Fibroblast of lung (primary cell): Measurements from ENCODE around the gene PRSS16. TPM values are rescaled to one million over a fixed set of nuclear protein-coding genes. Genes with fewer than 3 reads are reported as not detected.

Experiments used
- DNase-seq, 2 donors: peaks; one replicate each; pipeline versions ENCODE4 v3.0.0 to v3.0.0-alpha.2; 2010; ENCODE audit warnings: low read depth in 2 of 2
- H2AFZ ChIP-seq: 2 replicates; pipeline ENCODE4 v1.5.1; 2012; ENCODE audit warnings: low read length, control low read depth, inconsistent platforms
- H3K27ac ChIP-seq: 2 replicates; pipeline ENCODE4 v1.5.1; 2011; ENCODE audit warnings: low read length, control low read depth; ENCODE audit not compliant: insufficient read depth
- H3K27me3 ChIP-seq: 2 replicates; pipeline ENCODE4 v1.5.1; 2011; ENCODE audit warnings: mild to moderate bottlenecking, low read length; ENCODE audit not compliant: control insufficient read depth, insufficient read depth
- H3K36me3 ChIP-seq: 2 replicates; pipeline ENCODE4 v1.5.1; 2011; ENCODE audit warnings: low read length; ENCODE audit not compliant: control insufficient read depth, insufficient read depth
- H3K4me1 ChIP-seq: 2 replicates; pipeline ENCODE4 v1.5.1; 2011; ENCODE audit warnings: low read length; ENCODE audit not compliant: control insufficient read depth, insufficient read depth; ENCODE audit errors: extremely low read depth
- H3K4me2 ChIP-seq: 2 replicates; pipeline ENCODE4 v1.5.1; 2011; ENCODE audit warnings: low read length, control low read depth; ENCODE audit not compliant: insufficient read depth; ENCODE audit errors: extremely low read depth
- H3K4me3 ChIP-seq, 4 experiments: fragments of 200-600 bp in 1 of 4; sonication (generic) in 1 of 4; replicated peaks in 1 of 4; 2 replicates each; pipeline ENCODE4 v1.5.1; 2011 to 2016; ENCODE audit warnings: low read length in 4 of 4, low read depth in 3 of 4, mild to moderate bottlenecking in 3 of 4, control low read depth in 2 of 4, inconsistent platforms in 1 of 4, mixed read lengths in 1 of 4; ENCODE audit not compliant: insufficient read depth in 1 of 4; ENCODE audit errors: control extremely low read depth in 1 of 4
- H3K79me2 ChIP-seq: 2 replicates; pipeline ENCODE4 v1.5.1; 2012; ENCODE audit warnings: mild to moderate bottlenecking, low read length, inconsistent platforms; ENCODE audit not compliant: control insufficient read depth, insufficient read depth
- H3K9ac ChIP-seq: 2 replicates; pipeline ENCODE4 v1.5.1; 2011; ENCODE audit warnings: mild to moderate bottlenecking, low read length, control low read depth; ENCODE audit not compliant: insufficient read depth
- H3K9me3 ChIP-seq: 2 replicates; pipeline ENCODE4 v1.5.1; 2012; ENCODE audit warnings: low read depth, low read length; ENCODE audit not compliant: control insufficient read depth, insufficient read depth
- H4K20me1 ChIP-seq: 2 replicates; pipeline ENCODE4 v1.5.1; 2011; ENCODE audit warnings: low read length; ENCODE audit not compliant: control insufficient read depth, insufficient read depth; ENCODE audit errors: extremely low read depth
- CTCF ChIP-seq, 2 donors: IDR thresholded peaks in 1 of 2; conservative IDR thresholded peaks in 1 of 2; 1 replicate in 1 of 2; 2 replicates in 1 of 2; pipeline ENCODE4 v1.5.1; 2011 to 2012; ENCODE audit warnings: low read length in 2 of 2, control low read depth in 1 of 2, inconsistent platforms in 1 of 2, low read depth in 1 of 2, mild to moderate bottlenecking in 1 of 2
- EZH2 ChIP-seq: IDR thresholded peaks from 2 replicates; pipeline ENCODE4 v1.5.1; 2012; ENCODE audit warnings: low read length, control low read depth, mild to moderate bottlenecking; ENCODE audit errors: missing control alignments
- polyA plus RNA-seq, 2 donors: library from polyadenylated mRNA; depleted of rRNA in 1 of 2; stranded (reverse) in 1 of 2; unstranded in 1 of 2; fragments of >200 nt; gene quantifications; 2 replicates each; pipeline ENCODE4 v1.2.1, GENCODE V29; 2011 to 2012; ENCODE audit warnings: missing spikeins in 1 of 2
- total RNA-seq: library from RNA; depleted of rRNA; stranded (reverse); fragments of >200 nt; gene quantifications from 2 replicates; pipeline ENCODE4 v1.2.1, GENCODE V29; 2014

PRSS16 gene
- total and polyA plus RNA-seq, 2 donors (not counting 1 experiment from before 2014, with no cell fraction given): not detected

GRCh38 chr6:27239258-27239657 is 8.2 kb upstream of the PRSS16 start:
- Histone ChIP-seq H3K79me2 (no peaks in the 10 kb centered on the region), H3K9me3 (no peaks in the 10 kb centered on the region), H3K9ac (no peak overlapping the region), H3K27me3 (no peaks in the 10 kb centered on the region), H3K27ac (no peak overlapping the region), H3K4me2 (no peak overlapping the region), H3K36me3 (no peaks in the 10 kb centered on the region), H3K4me1 (no peaks in the 10 kb centered on the region), H2AFZ (no peak overlapping the region), H4K20me1 (no peaks in the 10 kb centered on the region), H3K4me3 (peak overlapping the region in 1 of 4 experiments; percentile 54)
- DNase-seq: no peak
- TF ChIP-seq CTCF (conservative IDR thresholded peaks at IDR 0.05 in 1 of 2, IDR thresholded peaks at IDR 0.05 in 1 of 2; ENCODE audit: low read depth in 1 of 2, low read length in 2 of 2): no peak
- TF ChIP-seq EZH2: no peak

- no peak overlapping the region for H3K4me3 ChIP-seq
- no peak overlapping the region for H3K4me2 ChIP-seq
- H3K27me3 ChIP-seq: no peaks in the 10 kb centered on the region
- H2AFZ ChIP-seq: no peak overlapping the region
- H3K79me2 ChIP-seq: no peaks in the 10 kb centered on the region
- H3K27ac ChIP-seq: no peak overlapping the region
- no peak overlapping the region for H3K9ac ChIP-seq
- no peaks in the 10 kb centered on the region for H3K9me3 ChIP-seq
- no peaks in the 10 kb centered on the region for H3K36me3 ChIP-seq
- H3K4me1 ChIP-seq: no peaks in the 10 kb centered on the region
- H4K20me1 ChIP-seq: no peaks in the 10 kb centered on the region
- TF ChIP-seq CTCF (conservative IDR thresholded peaks at IDR 0.05 in 1 of 2, IDR thresholded peaks at IDR 0.05 in 1 of 2; ENCODE audit: low read depth in 1 of 2, low read length in 2 of 2): no peak
- no peak for TF ChIP-seq EZH2
- DNase-seq: no peak
Measured at GRCh38 chr6:27241443-27241842, 6.1 kb upstream of the PRSS16 start.

GRCh38 chr6:27242589-27243265 is 4.8 kb upstream of the PRSS16 start:
- no peak for DNase-seq
- Histone ChIP-seq H3K27ac (no peak overlapping the region), H3K4me3 (no peak overlapping the region), H3K9me3 (no peaks in the 10 kb centered on the region), H3K9ac (no peak overlapping the region), H4K20me1 (no peaks in the 10 kb centered on the region), H3K4me1 (no peaks in the 10 kb centered on the region), H3K27me3 (no peaks in the 10 kb centered on the region), H3K4me2 (no peak overlapping the region), H2AFZ (no peak overlapping the region), H3K79me2 (no peaks in the 10 kb centered on the region), H3K36me3 (no peaks in the 10 kb centered on the region)
- TF ChIP-seq CTCF (conservative IDR thresholded peaks at IDR 0.05 in 1 of 2, IDR thresholded peaks at IDR 0.05 in 1 of 2; ENCODE audit: low read depth in 1 of 2, low read length in 2 of 2): no peak
- TF ChIP-seq EZH2: no peak
